Measurements from ENCODE around the gene UMAD1.

UMAD1 gene

DNA sequence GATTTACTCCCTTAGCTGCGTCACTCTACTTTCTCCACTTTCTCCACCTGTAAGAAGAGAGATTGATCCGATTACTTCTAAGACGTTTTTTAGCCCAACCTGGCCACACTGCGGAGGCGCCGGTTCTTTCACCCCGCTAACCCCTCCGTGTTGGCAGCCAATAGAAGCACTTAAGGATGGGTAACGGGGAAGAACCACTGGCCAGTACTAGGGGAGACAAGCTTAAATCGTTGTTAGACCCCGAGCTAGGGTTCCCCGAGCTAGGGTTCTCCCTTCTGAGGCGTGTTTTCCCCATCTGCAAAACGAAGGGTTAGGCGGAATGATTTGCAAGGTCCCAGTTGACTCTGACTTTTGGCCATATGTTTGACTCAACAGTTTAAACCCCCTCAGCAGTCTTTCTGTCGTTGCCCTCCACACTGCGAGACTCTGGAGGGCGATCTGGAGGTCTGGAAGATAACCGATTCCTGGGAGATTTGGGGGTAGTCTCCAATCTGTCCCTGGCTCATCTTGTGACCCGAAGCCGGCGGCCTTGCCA lies 644 bp downstream of the UMAD1 start:
- H3K27me3 ChIP-seq (ENCODE audit: insufficient read depth, poor library complexity, severe bottlenecking), result no peaks in the 10 kb centered on the region
- peak overlapping the region; percentile 81 for H3K4me3 ChIP-seq (replicated peaks; ENCODE audit: insufficient read depth, low read length)
- TF ChIP-seq, protein P1, sequence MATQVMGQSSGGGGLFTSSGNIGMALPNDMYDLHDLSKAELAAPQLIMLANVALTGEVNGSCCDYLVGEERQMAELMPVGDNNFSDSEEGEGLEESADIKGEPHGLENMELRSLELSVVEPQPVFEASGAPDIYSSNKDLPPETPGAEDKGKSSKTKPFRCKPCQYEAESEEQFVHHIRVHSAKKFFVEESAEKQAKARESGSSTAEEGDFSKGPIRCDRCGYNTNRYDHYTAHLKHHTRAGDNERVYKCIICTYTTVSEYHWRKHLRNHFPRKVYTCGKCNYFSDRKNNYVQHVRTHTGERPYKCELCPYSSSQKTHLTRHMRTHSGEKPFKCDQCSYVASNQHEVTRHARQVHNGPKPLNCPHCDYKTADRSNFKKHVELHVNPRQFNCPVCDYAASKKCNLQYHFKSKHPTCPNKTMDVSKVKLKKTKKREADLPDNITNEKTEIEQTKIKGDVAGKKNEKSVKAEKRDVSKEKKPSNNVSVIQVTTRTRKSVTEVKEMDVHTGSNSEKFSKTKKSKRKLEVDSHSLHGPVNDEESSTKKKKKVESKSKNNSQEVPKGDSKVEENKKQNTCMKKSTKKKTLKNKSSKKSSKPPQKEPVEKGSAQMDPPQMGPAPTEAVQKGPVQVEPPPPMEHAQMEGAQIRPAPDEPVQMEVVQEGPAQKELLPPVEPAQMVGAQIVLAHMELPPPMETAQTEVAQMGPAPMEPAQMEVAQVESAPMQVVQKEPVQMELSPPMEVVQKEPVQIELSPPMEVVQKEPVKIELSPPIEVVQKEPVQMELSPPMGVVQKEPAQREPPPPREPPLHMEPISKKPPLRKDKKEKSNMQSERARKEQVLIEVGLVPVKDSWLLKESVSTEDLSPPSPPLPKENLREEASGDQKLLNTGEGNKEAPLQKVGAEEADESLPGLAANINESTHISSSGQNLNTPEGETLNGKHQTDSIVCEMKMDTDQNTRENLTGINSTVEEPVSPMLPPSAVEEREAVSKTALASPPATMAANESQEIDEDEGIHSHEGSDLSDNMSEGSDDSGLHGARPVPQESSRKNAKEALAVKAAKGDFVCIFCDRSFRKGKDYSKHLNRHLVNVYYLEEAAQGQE (IDR thresholded peaks at IDR 0.05; ENCODE audit: insufficient replicate concordance, low read depth), result no peak
- TF ChIP-seq, protein P2, sequence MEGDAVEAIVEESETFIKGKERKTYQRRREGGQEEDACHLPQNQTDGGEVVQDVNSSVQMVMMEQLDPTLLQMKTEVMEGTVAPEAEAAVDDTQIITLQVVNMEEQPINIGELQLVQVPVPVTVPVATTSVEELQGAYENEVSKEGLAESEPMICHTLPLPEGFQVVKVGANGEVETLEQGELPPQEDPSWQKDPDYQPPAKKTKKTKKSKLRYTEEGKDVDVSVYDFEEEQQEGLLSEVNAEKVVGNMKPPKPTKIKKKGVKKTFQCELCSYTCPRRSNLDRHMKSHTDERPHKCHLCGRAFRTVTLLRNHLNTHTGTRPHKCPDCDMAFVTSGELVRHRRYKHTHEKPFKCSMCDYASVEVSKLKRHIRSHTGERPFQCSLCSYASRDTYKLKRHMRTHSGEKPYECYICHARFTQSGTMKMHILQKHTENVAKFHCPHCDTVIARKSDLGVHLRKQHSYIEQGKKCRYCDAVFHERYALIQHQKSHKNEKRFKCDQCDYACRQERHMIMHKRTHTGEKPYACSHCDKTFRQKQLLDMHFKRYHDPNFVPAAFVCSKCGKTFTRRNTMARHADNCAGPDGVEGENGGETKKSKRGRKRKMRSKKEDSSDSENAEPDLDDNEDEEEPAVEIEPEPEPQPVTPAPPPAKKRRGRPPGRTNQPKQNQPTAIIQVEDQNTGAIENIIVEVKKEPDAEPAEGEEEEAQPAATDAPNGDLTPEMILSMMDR (IDR thresholded peaks at IDR 0.05; ENCODE audit: insufficient read depth, low read length), result no peak
- TF ChIP-seq POLR2AphosphoS5 (IDR thresholded peaks at IDR 0.05; ENCODE audit: low read depth) (no peak), SPI1 (IDR thresholded peaks at IDR 0.05; ENCODE audit: borderline replicate concordance, low read depth) (no peak), GABPA (IDR thresholded peaks at IDR 0.05; ENCODE audit: low read depth) (no peak)
- no peak for DNase-seq (ENCODE audit: low read depth in 1 of 2, low spot score in 1 of 2)
- H3K27ac ChIP-seq (replicated peaks), result peak overlapping the region; percentile 81

DNA sequence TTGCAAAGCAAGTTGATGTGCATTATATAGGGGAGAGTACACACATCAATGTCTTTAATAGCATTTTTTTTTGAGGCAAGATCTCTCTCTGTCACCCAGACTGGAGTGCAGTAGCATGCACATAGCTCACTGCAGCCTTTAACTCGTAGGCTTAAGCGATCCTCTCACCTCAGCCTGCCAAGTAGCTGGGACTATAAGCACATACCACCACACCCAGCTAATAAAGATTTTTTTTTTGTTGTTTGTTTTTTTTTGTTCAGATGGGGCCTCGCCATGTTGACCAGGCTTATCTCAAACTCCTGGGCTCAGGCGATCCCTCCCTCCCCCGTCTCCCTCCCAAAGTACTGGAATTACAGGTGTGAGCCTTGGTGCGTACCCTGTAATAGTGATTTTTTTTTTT lies 1.5 kb downstream of the UMAD1 start:
- Histone ChIP-seq H3K27me3 (ENCODE audit: insufficient read depth, poor library complexity, severe bottlenecking) (no peaks in the 10 kb centered on the region), H3K4me3 (replicated peaks; ENCODE audit: insufficient read depth, low read length) (no peak overlapping the region), H3K27ac (replicated peaks) (no peak overlapping the region)
- TF ChIP-seq SPI1 (IDR thresholded peaks at IDR 0.05; ENCODE audit: borderline replicate concordance, low read depth), result no peak
- TF ChIP-seq, protein P1 (IDR thresholded peaks at IDR 0.05; ENCODE audit: insufficient replicate concordance, low read depth), result no peak
- TF ChIP-seq GABPA (IDR thresholded peaks at IDR 0.05; ENCODE audit: low read depth), result no peak
- no peak for TF ChIP-seq POLR2AphosphoS5 (IDR thresholded peaks at IDR 0.05; ENCODE audit: low read depth)
- TF ChIP-seq, protein P2 (IDR thresholded peaks at IDR 0.05; ENCODE audit: insufficient read depth, low read length), result no peak
- DNase-seq (ENCODE audit: low read depth in 1 of 2, low spot score in 1 of 2), result no peak

DNA sequence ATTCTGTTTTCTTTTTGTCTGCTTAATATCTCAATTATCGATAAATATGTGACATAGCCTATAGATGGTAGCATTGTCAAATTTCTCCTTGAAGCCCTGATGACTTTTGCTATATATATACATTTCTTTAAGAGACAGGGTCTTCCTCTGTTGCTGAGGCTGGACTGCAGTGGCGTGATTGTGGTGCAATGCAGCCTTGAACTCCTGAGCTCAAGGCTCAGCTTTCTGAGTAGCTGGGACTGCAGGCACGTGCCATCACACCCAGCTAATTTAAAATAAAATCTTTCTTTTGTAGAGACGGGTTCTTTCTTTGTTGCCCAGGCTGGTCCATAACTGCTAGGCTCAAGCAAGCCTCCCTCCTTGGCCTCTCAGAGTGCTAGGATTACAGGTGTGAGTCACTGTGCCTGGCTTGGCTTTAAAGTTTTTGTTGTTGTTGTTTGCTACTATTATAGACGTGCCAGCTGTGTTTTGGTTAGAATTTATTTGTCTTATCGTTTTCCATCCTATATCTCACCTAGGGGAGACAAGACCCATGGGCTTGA lies 7.0 kb downstream of the UMAD1 start:
- TF ChIP-seq POLR2AphosphoS5 (IDR thresholded peaks at IDR 0.05; ENCODE audit: low read depth) (no peak), GABPA (IDR thresholded peaks at IDR 0.05; ENCODE audit: low read depth) (no peak), SPI1 (IDR thresholded peaks at IDR 0.05; ENCODE audit: borderline replicate concordance, low read depth) (no peak)
- TF ChIP-seq, protein P2 (IDR thresholded peaks at IDR 0.05; ENCODE audit: insufficient read depth, low read length), result no peak
- TF ChIP-seq, protein P1 (IDR thresholded peaks at IDR 0.05; ENCODE audit: insufficient replicate concordance, low read depth), result no peak
- H3K27me3 ChIP-seq (ENCODE audit: insufficient read depth, poor library complexity, severe bottlenecking), result no peaks in the 10 kb centered on the region
- DNase-seq (ENCODE audit: low read depth in 1 of 2, low spot score in 1 of 2), result no peak
- H3K27ac ChIP-seq (replicated peaks), result no peak overlapping the region
- no peak overlapping the region for H3K4me3 ChIP-seq (replicated peaks; ENCODE audit: insufficient read depth, low read length)

Data from HL-60 (cell line).